IMR-90 (cell line): ENCODE measurements around the gene TMPRSS3. TPM values are rescaled to one million over a fixed set of nuclear protein-coding genes. Genes with fewer than 3 reads are reported as not detected.

Experiments
- ATAC-seq: fragments of 200-7000 bp; cut with Tn5 transposase; 2 replicates; pipeline ENCODE4 v1.9.1; 2020; ENCODE audit warnings: low read depth, mild to moderate bottlenecking, moderate library complexity
- BruUV-seq: library from RNA; stranded (reverse); fragments of 400-500 nt; replicated peaks from 2 replicates; lab custom pipeline; 2021; lab: Mats Ljungman, UMichigan
- CTCF ChIA-PET: fragments of 300-600 bp; formaldehyde crosslinking; extraction: SDS; loops from one replicate; lab custom pipeline; 2021; ENCODE audit warnings: antibody characterized with exemption; lab: Yijun Ruan, JAX
- POLR2A ChIA-PET: fragments of 300-600 bp; sonication (Branson Sonifier 250); formaldehyde crosslinking; loops from one replicate; lab custom pipeline; 2022; ENCODE audit warnings: antibody characterized with exemption; ENCODE audit not compliant: unreplicated experiment; lab: Charles Lee
- DNase-seq: peaks from one replicate; pipeline ENCODE4 v3.0.0; 2013
- H2AFZ ChIP-seq: replicated peaks from 2 replicates; pipeline ENCODE3; 2013; ENCODE audit warnings: low read length, mild to moderate bottlenecking; ENCODE audit not compliant: poor library complexity
- H2AK5ac ChIP-seq: 2 replicates; pipeline ENCODE4 v1.6.1; 2013; ENCODE audit warnings: low read depth, low read length, inconsistent platforms
- H2AK9ac ChIP-seq: replicated peaks from 2 replicates; pipeline ENCODE3; 2013; ENCODE audit warnings: mild to moderate bottlenecking, low read depth, low read length, moderate library complexity; ENCODE audit not compliant: poor library complexity
- H2BK120ac ChIP-seq: 2 replicates; pipeline ENCODE4 v1.6.1; 2013; ENCODE audit warnings: low read depth, low read length, inconsistent platforms
- H2BK15ac ChIP-seq: 3 replicates; pipeline ENCODE4 v1.6.1; 2013; ENCODE audit warnings: low read depth, low read length, inconsistent platforms
- H2BK20ac ChIP-seq: 2 replicates; pipeline ENCODE4 v1.6.1; 2013; ENCODE audit warnings: low read depth, mild to moderate bottlenecking, inconsistent platforms, low read length, moderate library complexity
- H2BK5ac ChIP-seq: 2 replicates; pipeline ENCODE4 v1.6.1; 2013; ENCODE audit warnings: mild to moderate bottlenecking, low read depth, low read length, inconsistent platforms; ENCODE audit not compliant: poor library complexity, severe bottlenecking
- H3K14ac ChIP-seq: replicated peaks from 2 replicates; pipeline ENCODE4 v1.6.1; 2013; ENCODE audit warnings: low read depth, low read length, inconsistent platforms
- H3K18ac ChIP-seq: 2 replicates; pipeline ENCODE4 v1.6.1; 2013; ENCODE audit warnings: low read depth, low read length, control low read depth
- H3K23ac ChIP-seq: 2 replicates; pipeline ENCODE4 v1.6.1; 2013; ENCODE audit warnings: low read depth, low read length, inconsistent platforms
- H3K27ac ChIP-seq: 2 replicates; pipeline ENCODE4 v1.5.1; 2013; ENCODE audit warnings: mild to moderate bottlenecking, control low read depth, low read length; ENCODE audit not compliant: insufficient read depth
- H3K27me3 ChIP-seq: 2 replicates; pipeline ENCODE4 v1.6.1; 2013; ENCODE audit warnings: low read length; ENCODE audit not compliant: control insufficient read depth, insufficient read depth
- H3K36me3 ChIP-seq: 2 replicates; pipeline ENCODE4 v1.6.1; 2013; ENCODE audit warnings: low read length, mixed read lengths; ENCODE audit not compliant: control insufficient read depth, insufficient read depth
- H3K4ac ChIP-seq: 2 replicates; pipeline ENCODE4 v1.6.1; 2013; ENCODE audit warnings: low read depth, low read length, inconsistent platforms
- H3K4me1 ChIP-seq: 2 replicates; pipeline ENCODE4 v1.6.1; 2013; ENCODE audit warnings: low read length, mixed read lengths; ENCODE audit not compliant: control insufficient read depth, insufficient read depth
- H3K4me2 ChIP-seq: 2 replicates; pipeline ENCODE4 v1.6.1; 2013; ENCODE audit warnings: low read depth, mild to moderate bottlenecking, control low read depth, low read length, moderate library complexity
- H3K4me3 ChIP-seq: 2 replicates; pipeline ENCODE4 v1.5.1; 2013; ENCODE audit warnings: low read depth, mild to moderate bottlenecking, control low read depth, low read length, moderate library complexity; ENCODE audit not compliant: insufficient read depth
- H3K56ac ChIP-seq: 2 replicates; pipeline ENCODE4 v1.6.1; 2013; ENCODE audit warnings: low read length, inconsistent platforms; ENCODE audit not compliant: insufficient read depth; ENCODE audit errors: extremely low read depth
- H3K79me1 ChIP-seq, 2 experiments: 2 replicates each; pipeline ENCODE4 v1.6.1; 2013; ENCODE audit warnings: low read length in 2 of 2, inconsistent platforms in 1 of 2, low read depth in 1 of 2
- H3K9ac ChIP-seq: 2 replicates; pipeline ENCODE4 v1.6.1; 2013; ENCODE audit warnings: low read depth, low read length, control low read depth
- H3K9me1 ChIP-seq: 2 replicates; pipeline ENCODE4 v1.6.1; 2013; ENCODE audit warnings: low read length, inconsistent platforms; ENCODE audit not compliant: insufficient read depth
- H3K9me3 ChIP-seq: 2 replicates; pipeline ENCODE4 v1.6.1; 2013; ENCODE audit warnings: low read length; ENCODE audit not compliant: control insufficient read depth, insufficient read depth
- H4K20me1 ChIP-seq: 2 replicates; pipeline ENCODE4 v1.6.1; 2013; ENCODE audit warnings: low read length, inconsistent platforms; ENCODE audit not compliant: insufficient read depth
- H4K5ac ChIP-seq: 2 replicates; pipeline ENCODE4 v1.6.1; 2013; ENCODE audit warnings: mild to moderate bottlenecking, low read depth, low read length, control low read depth
- H4K8ac ChIP-seq, 2 experiments: 2 replicates each; pipeline ENCODE4 v1.6.1; 2013; ENCODE audit warnings: low read depth in 2 of 2, low read length in 2 of 2, control low read depth in 1 of 2, inconsistent platforms in 1 of 2
- H4K91ac ChIP-seq: 2 replicates; pipeline ENCODE4 v1.6.1; 2013; ENCODE audit warnings: low read depth, low read length, inconsistent platforms; ENCODE audit not compliant: insufficient read depth
- BHLHE40 ChIP-seq: fragments of 150-350 bp; IDR thresholded peaks from 2 replicates; pipeline ENCODE4 v1.6.1; 2016; ENCODE audit warnings: mild to moderate bottlenecking, low read depth, low read length
- CEBPB ChIP-seq: IDR thresholded peaks from 2 replicates; pipeline ENCODE4 v1.6.1; 2012; ENCODE audit warnings: low read depth, low read length, improper control_type of control experiment
- CHD1 ChIP-seq: IDR thresholded peaks from 2 replicates; pipeline ENCODE4 v1.6.1; 2012; ENCODE audit warnings: low read depth, low read length, improper control_type of control experiment
- FOS ChIP-seq: fragments of 150-350 bp; IDR thresholded peaks from 2 replicates; pipeline ENCODE4 v1.6.1; 2016; ENCODE audit warnings: low read depth, low read length
- MAFK ChIP-seq: IDR thresholded peaks from 2 replicates; pipeline ENCODE4 v1.6.1; 2012; ENCODE audit warnings: low read depth, low read length, improper control_type of control experiment
- MAZ ChIP-seq: IDR thresholded peaks from 2 replicates; pipeline ENCODE4 v1.6.1; 2012; ENCODE audit warnings: low read depth, mild to moderate bottlenecking, low read length, improper control_type of control experiment, moderate library complexity, borderline replicate concordance
- MXI1 ChIP-seq: IDR thresholded peaks from 2 replicates; pipeline ENCODE4 v1.6.1; 2012; ENCODE audit warnings: low read depth, mild to moderate bottlenecking, low read length, moderate library complexity, borderline replicate concordance
- NFE2L2 ChIP-seq: fragments of 150-350 bp; IDR thresholded peaks from 2 replicates; pipeline ENCODE4 v1.6.1; 2016; ENCODE audit warnings: low read depth, mild to moderate bottlenecking, low read length
- POLR2A ChIP-seq: IDR thresholded peaks from 2 replicates; pipeline ENCODE4 v1.6.1; 2012; ENCODE audit warnings: mild to moderate bottlenecking, low read depth, low read length
- RAD21 ChIP-seq: IDR thresholded peaks from 2 replicates; pipeline ENCODE4 v1.6.1; 2012; ENCODE audit warnings: low read length, improper control_type of control experiment
- RCOR1 ChIP-seq: IDR thresholded peaks from 2 replicates; pipeline ENCODE4 v1.6.1; 2012; ENCODE audit warnings: mild to moderate bottlenecking, low read length, improper control_type of control experiment; ENCODE audit not compliant: insufficient replicate concordance
- RFX5 ChIP-seq: IDR thresholded peaks from 2 replicates; pipeline ENCODE4 v1.8.0; 2012; ENCODE audit warnings: low read depth, mild to moderate bottlenecking, low read length, moderate library complexity
- SMC3 ChIP-seq: fragments of 150-350 bp; IDR thresholded peaks from 2 replicates; pipeline ENCODE4 v1.6.1; 2016; ENCODE audit warnings: low read depth, mild to moderate bottlenecking, antibody characterized with exemption, low read length, moderate library complexity
- WGBS, 2 experiments: methylation state at CpG; one replicate each; pipeline versions ENCODE4 v1.1.5 to v1.1.7; 2013; ENCODE audit warnings: missing lambda C conversion rate in 2 of 2; ENCODE audit not compliant: insufficient read length in 1 of 2; ENCODE audit errors: extremely low coverage in 2 of 2; 5-methylcytosine and 5-hydroxymethylcytosine counted together
- dilution Hi-C: fragments of 300-500 bp; cut with HindIII; formaldehyde crosslinking; loops from one replicate; pipeline ENCODE4 v1.14.3; 2018; ENCODE audit warnings: low sequenced_read_pairs; ENCODE audit not compliant: unreplicated experiment
- in situ Hi-C: fragments of 300-500 bp; cut with MboI; formaldehyde crosslinking; loops from 3 replicates; pipeline ENCODE4 v1.14.3; 2019; ENCODE audit warnings: low sequenced_read_pairs, inconsistent platforms, mixed read lengths
- intact Hi-C: fragments of 100-400 bp; cut with micrococcal nuclease; formaldehyde crosslinking; loops from 2 replicates; pipeline ENCODE4 v1.10.0; 2022
- polyA plus RNA-seq, 3 experiments: library from polyadenylated mRNA; depleted of rRNA; stranded (reverse); fragments of >200 nt; gene quantifications; 2 replicates each; pipeline ENCODE4 v1.2.3, GENCODE V29; 2012; ENCODE audit warnings: low replicate concordance in 1 of 3
- total RNA-seq: library from RNA; depleted of rRNA; stranded (reverse); fragments of >200 nt; gene quantifications from 2 replicates; pipeline ENCODE4 v1.2.3, GENCODE V29; 2012
- TF ChIP-seq, protein P1 (sequence below): conservative IDR thresholded peaks from 2 replicates; pipeline ENCODE4 v1.5.1; 2012; ENCODE audit warnings: mild to moderate bottlenecking, low read depth, low read length, improper control_type of control experiment
- TF ChIP-seq, protein P2 (sequence below): fragments of 150-350 bp; IDR thresholded peaks from 2 replicates; pipeline ENCODE4 v1.6.1; 2016; ENCODE audit warnings: low read depth, mild to moderate bottlenecking, low read length, moderate library complexity, borderline replicate concordance
- TF ChIP-seq, protein P3 (sequence below): fragments of 150-350 bp; IDR thresholded peaks from 2 replicates; pipeline ENCODE4 v1.6.1; 2017; ENCODE audit warnings: mild to moderate bottlenecking, antibody characterized with exemption, low read length, low read depth

The TMPRSS3 gene
- total and polyA plus RNA-seq, 2 of the 4 experiments (the other 2 are of a cell fraction), result not detected

DNA sequence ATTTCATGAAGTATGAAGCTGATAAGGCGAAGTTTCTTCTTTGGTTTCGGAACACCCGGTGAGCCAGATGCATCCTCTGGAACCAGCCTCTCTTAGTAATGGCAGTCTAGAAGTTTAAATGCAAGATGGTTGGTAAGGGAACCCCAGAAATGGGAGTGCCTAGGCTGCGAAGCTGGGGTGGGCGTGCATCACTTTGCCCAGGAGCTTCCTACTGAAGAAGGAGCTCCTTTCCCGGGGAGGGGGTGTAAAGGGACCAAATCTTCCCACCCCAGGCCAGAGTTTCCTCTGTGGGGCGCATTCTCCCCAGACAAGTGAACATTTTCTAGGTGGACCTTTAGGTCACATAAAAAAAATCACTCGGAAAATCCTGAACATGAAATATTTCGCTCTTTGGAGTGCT lies 49.4 kb downstream of the TMPRSS3 start:
- Histone ChIP-seq H3K9me1 (no peaks in the 10 kb centered on the region; the same call in 1 of the 2 replicates), H3K27ac (no peak overlapping the region), H3K4me2 (no peak overlapping the region), H3K56ac (no peak overlapping the region), H4K91ac (no peak overlapping the region), H3K27me3 (peaks cover 16% of the 10 kb centered on the region), H4K20me1 (no peaks in the 10 kb centered on the region), H2BK120ac (no peak overlapping the region), H2AFZ (no peak overlapping the region), H3K18ac (no peak overlapping the region), H4K8ac (no peak overlapping the region), H2AK9ac (no peak overlapping the region), H3K14ac (no peak overlapping the region), H2BK20ac (no peak overlapping the region), H3K23ac (no peak overlapping the region), H3K4me3 (no peak overlapping the region), H2AK5ac (no peak overlapping the region), H3K4ac (no peak overlapping the region), H2BK15ac (no peak overlapping the region), H3K36me3 (no peaks in the 10 kb centered on the region), H4K5ac (no peak overlapping the region), H3K79me1 (no peaks in the 10 kb centered on the region), H3K9me3 (no peaks in the 10 kb centered on the region), H2BK5ac (no peak overlapping the region), H3K9ac (no peak overlapping the region), H3K4me1 (no peaks in the 10 kb centered on the region)
- ATAC-seq (no peak), DNase-seq (no peak)
- BruUV-seq, result no TSS peak
- POLR2A ChIA-PET, result no interaction called here
- WGBS, 2 experiments, result 79% methylated on average over 3 of the region's 9 CpGs; no CpG with 5 or more reads in 1 of the 2 experiments
- CTCF ChIA-PET, result interaction anchor here (0.8 kb wide), 1 partner anchor 10 kb away, joined by 3 read pairs; no protein-coding TSS in a partner anchor
- TF ChIP-seq POLR2A (no peak), MAFK (no peak), CHD1 (no peak), BHLHE40 (no peak), CEBPB (no peak), RAD21 (no peak), SMC3 (no peak), FOS (no peak), NFE2L2 (no peak), RFX5 (no peak), MAZ (no peak), MXI1 (no peak), RCOR1 (no peak)
- TF ChIP-seq, protein P1, sequence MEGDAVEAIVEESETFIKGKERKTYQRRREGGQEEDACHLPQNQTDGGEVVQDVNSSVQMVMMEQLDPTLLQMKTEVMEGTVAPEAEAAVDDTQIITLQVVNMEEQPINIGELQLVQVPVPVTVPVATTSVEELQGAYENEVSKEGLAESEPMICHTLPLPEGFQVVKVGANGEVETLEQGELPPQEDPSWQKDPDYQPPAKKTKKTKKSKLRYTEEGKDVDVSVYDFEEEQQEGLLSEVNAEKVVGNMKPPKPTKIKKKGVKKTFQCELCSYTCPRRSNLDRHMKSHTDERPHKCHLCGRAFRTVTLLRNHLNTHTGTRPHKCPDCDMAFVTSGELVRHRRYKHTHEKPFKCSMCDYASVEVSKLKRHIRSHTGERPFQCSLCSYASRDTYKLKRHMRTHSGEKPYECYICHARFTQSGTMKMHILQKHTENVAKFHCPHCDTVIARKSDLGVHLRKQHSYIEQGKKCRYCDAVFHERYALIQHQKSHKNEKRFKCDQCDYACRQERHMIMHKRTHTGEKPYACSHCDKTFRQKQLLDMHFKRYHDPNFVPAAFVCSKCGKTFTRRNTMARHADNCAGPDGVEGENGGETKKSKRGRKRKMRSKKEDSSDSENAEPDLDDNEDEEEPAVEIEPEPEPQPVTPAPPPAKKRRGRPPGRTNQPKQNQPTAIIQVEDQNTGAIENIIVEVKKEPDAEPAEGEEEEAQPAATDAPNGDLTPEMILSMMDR, result no peak
- TF ChIP-seq, protein P2, sequence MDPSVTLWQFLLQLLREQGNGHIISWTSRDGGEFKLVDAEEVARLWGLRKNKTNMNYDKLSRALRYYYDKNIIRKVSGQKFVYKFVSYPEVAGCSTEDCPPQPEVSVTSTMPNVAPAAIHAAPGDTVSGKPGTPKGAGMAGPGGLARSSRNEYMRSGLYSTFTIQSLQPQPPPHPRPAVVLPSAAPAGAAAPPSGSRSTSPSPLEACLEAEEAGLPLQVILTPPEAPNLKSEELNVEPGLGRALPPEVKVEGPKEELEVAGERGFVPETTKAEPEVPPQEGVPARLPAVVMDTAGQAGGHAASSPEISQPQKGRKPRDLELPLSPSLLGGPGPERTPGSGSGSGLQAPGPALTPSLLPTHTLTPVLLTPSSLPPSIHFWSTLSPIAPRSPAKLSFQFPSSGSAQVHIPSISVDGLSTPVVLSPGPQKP, result no peak
- TF ChIP-seq, protein P3, sequence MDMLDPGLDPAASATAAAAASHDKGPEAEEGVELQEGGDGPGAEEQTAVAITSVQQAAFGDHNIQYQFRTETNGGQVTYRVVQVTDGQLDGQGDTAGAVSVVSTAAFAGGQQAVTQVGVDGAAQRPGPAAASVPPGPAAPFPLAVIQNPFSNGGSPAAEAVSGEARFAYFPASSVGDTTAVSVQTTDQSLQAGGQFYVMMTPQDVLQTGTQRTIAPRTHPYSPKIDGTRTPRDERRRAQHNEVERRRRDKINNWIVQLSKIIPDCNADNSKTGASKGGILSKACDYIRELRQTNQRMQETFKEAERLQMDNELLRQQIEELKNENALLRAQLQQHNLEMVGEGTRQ, result no peak
- intact Hi-C loops (no loop called here), dilution Hi-C loops (no loop called here), in situ Hi-C loops (no loop called here)
